Keratinocyte (primary cell): ENCODE data around the gene TM9SF2. TPM values are rescaled to one million over a fixed set of nuclear protein-coding genes. Genes with fewer than 3 reads are reported as not detected.

Experiments
- DNase-seq: peaks from one replicate; pipeline ENCODE4 v3.0.0-alpha.2; 2011; ENCODE audit warnings: low read depth, missing footprints, low spot score
- FAIRE-seq: peaks from 2 replicates; lab custom pipeline; 2011; peaks lifted over from hg19 to GRCh38; lab: Jason Lieb, UNC
- H2AFZ ChIP-seq: 2 replicates; pipeline ENCODE4 v1.6.0; 2012; ENCODE audit warnings: low read length, control low read depth, inconsistent platforms; ENCODE audit not compliant: control insufficient read depth
- H3K27ac ChIP-seq: 2 replicates; pipeline ENCODE4 v1.5.1; 2011; ENCODE audit warnings: low read length; ENCODE audit not compliant: control insufficient read depth, insufficient read depth
- H3K27me3 ChIP-seq: 3 replicates; pipeline ENCODE4 v1.6.0; 2011; ENCODE audit warnings: low read length; ENCODE audit not compliant: control insufficient read depth, insufficient read depth; ENCODE audit errors: extremely low read depth
- H3K36me3 ChIP-seq, 2 experiments: 2 replicates in 1 of 2; 3 replicates in 1 of 2; pipeline ENCODE4 v1.5.1; 2011; ENCODE audit warnings: low read length in 2 of 2, mild to moderate bottlenecking in 1 of 2; ENCODE audit not compliant: control insufficient read depth in 2 of 2, insufficient read depth in 2 of 2; ENCODE audit errors: extremely low read depth in 1 of 2
- H3K4me1 ChIP-seq: 3 replicates; pipeline ENCODE4 v1.5.1; 2011; ENCODE audit warnings: low read length; ENCODE audit not compliant: control insufficient read depth, insufficient read depth; ENCODE audit errors: extremely low read depth
- H3K4me2 ChIP-seq: 3 replicates; pipeline ENCODE4 v1.6.0; 2011; ENCODE audit warnings: low read depth, low read length; ENCODE audit not compliant: control insufficient read depth, insufficient read depth; ENCODE audit errors: extremely low read depth
- H3K4me3 ChIP-seq, 3 experiments: fragments of 200-600 bp in 1 of 3; sonication (generic) in 1 of 3; 2 replicates in 2 of 3; 3 replicates in 1 of 3; pipeline ENCODE4 v1.5.1; 2011 to 2016; ENCODE audit warnings: low read length in 3 of 3, mild to moderate bottlenecking in 3 of 3, control low read depth in 2 of 3, inconsistent platforms in 1 of 3, low read depth in 1 of 3, mixed read lengths in 1 of 3, mixed run types in 1 of 3, moderate library complexity in 1 of 3; ENCODE audit not compliant: control insufficient read depth in 2 of 3, insufficient read depth in 2 of 3; ENCODE audit errors: extremely low read depth in 1 of 3
- H3K79me2 ChIP-seq: 2 replicates; pipeline ENCODE4 v1.6.0; 2012; ENCODE audit warnings: low read length; ENCODE audit not compliant: control insufficient read depth, insufficient read depth
- H3K9ac ChIP-seq: 3 replicates; pipeline ENCODE4 v1.6.0; 2011; ENCODE audit warnings: low read length; ENCODE audit not compliant: control insufficient read depth, insufficient read depth; ENCODE audit errors: extremely low read depth
- H3K9me1 ChIP-seq: 3 replicates; pipeline ENCODE4 v1.6.0; 2011; ENCODE audit warnings: low read length; ENCODE audit not compliant: control insufficient read depth, insufficient read depth; ENCODE audit errors: extremely low read depth
- H3K9me3 ChIP-seq: 2 replicates; pipeline ENCODE4 v1.5.1; 2012; ENCODE audit warnings: low read depth, low read length; ENCODE audit not compliant: control insufficient read depth
- H4K20me1 ChIP-seq: 3 replicates; pipeline ENCODE4 v1.6.0; 2011; ENCODE audit warnings: low read length; ENCODE audit not compliant: control insufficient read depth, insufficient read depth; ENCODE audit errors: extremely low read depth
- EZH2 ChIP-seq: IDR thresholded peaks from one replicate; pipeline ENCODE4 v1.6.1; 2012; ENCODE audit warnings: inconsistent platforms, mild to moderate bottlenecking, low read length, moderate library complexity
- dilution Hi-C: fragments of 300-500 bp; cut with MboI; formaldehyde crosslinking; loops from one replicate; pipeline ENCODE4 v1.7.0; 2020; ENCODE audit warnings: low sequenced_read_pairs; ENCODE audit not compliant: extremely low pct_ligation_motif_present
- polyA plus RNA-seq, 5 experiments: library from polyadenylated mRNA; depleted of rRNA in 3 of 5; stranded (reverse) in 3 of 5; stranded (forward) in 1 of 5; unstranded in 1 of 5; fragments of >200 nt; gene quantifications; 1 replicate in 1 of 5; 2 replicates in 3 of 5; 3 replicates in 1 of 5; pipeline versions ENCODE4 v1.2.1 to v1.2.3, GENCODE V29; 2011 to 2012; ENCODE audit warnings: missing spikeins in 2 of 5, low read depth in 1 of 5, low replicate concordance in 1 of 5
- TF ChIP-seq, protein P1 (sequence below), 3 experiments: IDR thresholded peaks in 1 of 3; conservative IDR thresholded peaks in 1 of 3; optimal IDR thresholded peaks in 1 of 3; 2 replicates in 2 of 3; 3 replicates in 1 of 3; pipeline versions ENCODE3 to v1.5.1; 2011; ENCODE audit warnings: low read length in 3 of 3, mild to moderate bottlenecking in 3 of 3, moderate library complexity in 2 of 3, control low read depth in 1 of 3, inconsistent platforms in 1 of 3; ENCODE audit not compliant: insufficient read depth in 2 of 3; ENCODE audit errors: extremely low read depth in 1 of 3

TM9SF2 gene
- polyA plus RNA-seq, 1 donor (not counting 4 experiments of a cell fraction or from before 2014, with no cell fraction given) = 134 TPM

DNA sequence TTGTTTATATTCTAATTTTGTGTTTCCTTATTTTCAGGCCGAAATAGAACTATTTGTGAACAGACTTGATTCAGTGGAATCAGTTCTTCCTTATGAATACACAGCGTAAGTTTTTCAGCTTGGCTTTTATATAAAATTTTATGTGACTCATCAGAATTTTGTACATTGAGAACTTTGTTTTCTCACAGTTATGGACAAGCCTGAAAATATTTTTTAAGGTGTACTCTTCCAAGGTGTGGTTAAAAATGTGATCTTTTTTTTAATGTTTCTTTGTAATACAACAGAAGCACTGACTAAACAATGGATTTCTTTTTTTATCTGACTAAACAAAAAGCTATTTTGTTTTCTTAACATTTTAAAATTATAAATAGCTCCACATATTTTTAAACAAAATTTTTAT, 16.3 kb downstream of the TM9SF2 start:
- dilution Hi-C loops = no loop called here
- H3K36me3 ChIP-seq = peaks cover 3 to 9% of the 10 kb centered on the region in 2 experiments
- TF ChIP-seq, protein P1, sequence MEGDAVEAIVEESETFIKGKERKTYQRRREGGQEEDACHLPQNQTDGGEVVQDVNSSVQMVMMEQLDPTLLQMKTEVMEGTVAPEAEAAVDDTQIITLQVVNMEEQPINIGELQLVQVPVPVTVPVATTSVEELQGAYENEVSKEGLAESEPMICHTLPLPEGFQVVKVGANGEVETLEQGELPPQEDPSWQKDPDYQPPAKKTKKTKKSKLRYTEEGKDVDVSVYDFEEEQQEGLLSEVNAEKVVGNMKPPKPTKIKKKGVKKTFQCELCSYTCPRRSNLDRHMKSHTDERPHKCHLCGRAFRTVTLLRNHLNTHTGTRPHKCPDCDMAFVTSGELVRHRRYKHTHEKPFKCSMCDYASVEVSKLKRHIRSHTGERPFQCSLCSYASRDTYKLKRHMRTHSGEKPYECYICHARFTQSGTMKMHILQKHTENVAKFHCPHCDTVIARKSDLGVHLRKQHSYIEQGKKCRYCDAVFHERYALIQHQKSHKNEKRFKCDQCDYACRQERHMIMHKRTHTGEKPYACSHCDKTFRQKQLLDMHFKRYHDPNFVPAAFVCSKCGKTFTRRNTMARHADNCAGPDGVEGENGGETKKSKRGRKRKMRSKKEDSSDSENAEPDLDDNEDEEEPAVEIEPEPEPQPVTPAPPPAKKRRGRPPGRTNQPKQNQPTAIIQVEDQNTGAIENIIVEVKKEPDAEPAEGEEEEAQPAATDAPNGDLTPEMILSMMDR (optimal IDR thresholded peaks at IDR 0.05 in 1 of 3, IDR thresholded peaks at IDR 0.05 in 1 of 3, conservative IDR thresholded peaks at IDR 0.05 in 1 of 3; ENCODE audit: extremely low read depth in 1 of 3, insufficient read depth in 2 of 3, low read length in 3 of 3) = no peak
- no peak for TF ChIP-seq EZH2
- peak overlapping the region; percentile 25 for H3K27ac ChIP-seq
- peaks cover 47% of the 10 kb centered on the region for H3K79me2 ChIP-seq
- H3K9me3 ChIP-seq = no peaks in the 10 kb centered on the region
- H3K4me3 ChIP-seq = no peak overlapping the region
- H2AFZ ChIP-seq = no peak overlapping the region
- peaks cover 2% of the 10 kb centered on the region for H3K4me1 ChIP-seq
- H4K20me1 ChIP-seq = peaks cover 6% of the 10 kb centered on the region
- H3K9ac ChIP-seq = no peak overlapping the region
- no peaks in the 10 kb centered on the region for H3K9me1 ChIP-seq
- no peak overlapping the region for H3K4me2 ChIP-seq
- H3K27me3 ChIP-seq = no peaks in the 10 kb centered on the region
- DNase-seq (no peak), FAIRE-seq (no peak)

DNA sequence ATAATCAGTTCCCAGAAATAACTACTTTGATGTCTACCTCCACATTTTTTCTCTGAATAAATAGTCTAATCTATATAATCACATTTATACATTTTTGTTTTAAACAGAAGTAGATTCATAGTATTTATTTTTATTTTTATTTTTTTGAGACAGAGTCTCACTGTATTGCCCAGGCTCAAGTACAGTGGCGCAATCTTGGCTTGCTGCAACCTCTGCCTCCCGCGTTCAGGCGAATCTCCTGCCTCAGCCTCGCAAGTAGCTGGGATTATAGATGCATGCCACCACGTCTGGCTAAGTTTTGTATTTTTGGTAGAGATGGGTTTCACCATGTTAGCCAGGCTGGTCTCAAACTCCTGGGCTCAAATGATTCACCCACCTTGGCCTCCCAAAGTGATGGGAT, 16.7 kb downstream of the TM9SF2 start:
- H3K9ac ChIP-seq = no peak overlapping the region
- H4K20me1 ChIP-seq = peaks cover 6% of the 10 kb centered on the region
- no peaks in the 10 kb centered on the region for H3K9me1 ChIP-seq
- FAIRE-seq = no peak
- no peak overlapping the region for H2AFZ ChIP-seq
- no peak for TF ChIP-seq EZH2
- TF ChIP-seq, protein P1 (optimal IDR thresholded peaks at IDR 0.05 in 1 of 3, IDR thresholded peaks at IDR 0.05 in 1 of 3, conservative IDR thresholded peaks at IDR 0.05 in 1 of 3; ENCODE audit: extremely low read depth in 1 of 3, insufficient read depth in 2 of 3, low read length in 3 of 3) = no peak
- peaks cover 43% of the 10 kb centered on the region for H3K79me2 ChIP-seq
- H3K9me3 ChIP-seq = no peaks in the 10 kb centered on the region
- H3K27me3 ChIP-seq = no peaks in the 10 kb centered on the region
- H3K4me1 ChIP-seq = peaks cover 2% of the 10 kb centered on the region
- peaks cover 3 to 11% of the 10 kb centered on the region in 2 experiments for H3K36me3 ChIP-seq
- H3K4me2 ChIP-seq = no peak overlapping the region
- no peak overlapping the region for H3K4me3 ChIP-seq
- DNase-seq = no peak
- H3K27ac ChIP-seq = no peak overlapping the region
- dilution Hi-C loops = no loop called here
